NCI-H748 (cell line): Measurements from ENCODE around the gene BNC2.

Experiments used
- DNase-seq: peaks from one replicate; lab custom pipeline; 2025; ENCODE audit not compliant: unreplicated experiment; lab: John Stamatoyannopoulos, UW

The BNC2 gene

GRCh38 chr9:16640649-16641048, 229.8 kb downstream of the BNC2 start:
- DNase-seq: no peak

- DNase-seq: no peak
Observed at GRCh38 chr9:16639644-16640043, 230.8 kb downstream of the BNC2 start.

- DNase-seq: no peak
Observed at GRCh38 chr9:16637911-16638310, 232.6 kb downstream of the BNC2 start.

- DNase-seq: no peak
Observed at GRCh38 chr9:16637218-16637617, 233.3 kb downstream of the BNC2 start.

GRCh38 chr9:16633794-16634193, 236.7 kb downstream of the BNC2 start:
- no peak for DNase-seq

GRCh38 chr9:16628413-16628812, 242.1 kb downstream of the BNC2 start:
- no peak for DNase-seq

GRCh38 chr9:16627967-16628366, 242.5 kb downstream of the BNC2 start:
- peak; percentile 34 for DNase-seq

GRCh38 chr9:16627521-16627920, 242.9 kb downstream of the BNC2 start:
- DNase-seq: no peak

GRCh38 chr9:16626577-16627130, 243.8 kb downstream of the BNC2 start:
- peak; percentile 82 for DNase-seq

- DNase-seq: no peak
Observed at GRCh38 chr9:16625811-16626210, 244.7 kb downstream of the BNC2 start.

- DNase-seq: peak; percentile 14
Observed at GRCh38 chr9:16625161-16625631, 245.3 kb downstream of the BNC2 start.

GRCh38 chr9:16624744-16625117, 245.7 kb downstream of the BNC2 start:
- no peak for DNase-seq

GRCh38 chr9:16623989-16624743, 246.3 kb downstream of the BNC2 start:
- DNase-seq: no peak

GRCh38 chr9:16622541-16622940, 247.9 kb downstream of the BNC2 start:
- peak; percentile 10 for DNase-seq

GRCh38 chr9:16619914-16620520, 250.5 kb downstream of the BNC2 start:
- DNase-seq: no peak

- no peak for DNase-seq
Observed at GRCh38 chr9:16619402-16619801, 251.1 kb downstream of the BNC2 start.

- DNase-seq: no peak
Observed at GRCh38 chr9:16618524-16618923, 251.9 kb downstream of the BNC2 start.

GRCh38 chr9:16616686-16617085, 253.8 kb downstream of the BNC2 start:
- no peak for DNase-seq

- no peak for DNase-seq
Observed at GRCh38 chr9:16615451-16615850, 255.0 kb downstream of the BNC2 start.

- DNase-seq: no peak
Observed at GRCh38 chr9:16613605-16614004, 256.9 kb downstream of the BNC2 start.

GRCh38 chr9:16613051-16613450, 257.4 kb downstream of the BNC2 start:
- DNase-seq: no peak

GRCh38 chr9:16612627-16613026, 257.8 kb downstream of the BNC2 start:
- DNase-seq: no peak
